Fibroblast of pulmonary artery (primary cell): ENCODE measurements around the gene CDK4.

ENCODE experiments used
- DNase-seq: peaks from one replicate; pipeline ENCODE4 v3.0.0-alpha.2; 2010; ENCODE audit warnings: low read depth
- H3K4me3 ChIP-seq: replicated peaks from 2 replicates; pipeline ENCODE4 v1.5.1; 2011; ENCODE audit warnings: low read depth, mild to moderate bottlenecking, control low read depth, low read length, moderate library complexity
- TF ChIP-seq, protein P1 (sequence below): IDR thresholded peaks from 2 replicates; pipeline ENCODE4 v1.5.1; 2011; ENCODE audit warnings: mild to moderate bottlenecking, control low read depth, low read length, inconsistent platforms; ENCODE audit errors: missing control alignments

Gene CDK4

DNA sequence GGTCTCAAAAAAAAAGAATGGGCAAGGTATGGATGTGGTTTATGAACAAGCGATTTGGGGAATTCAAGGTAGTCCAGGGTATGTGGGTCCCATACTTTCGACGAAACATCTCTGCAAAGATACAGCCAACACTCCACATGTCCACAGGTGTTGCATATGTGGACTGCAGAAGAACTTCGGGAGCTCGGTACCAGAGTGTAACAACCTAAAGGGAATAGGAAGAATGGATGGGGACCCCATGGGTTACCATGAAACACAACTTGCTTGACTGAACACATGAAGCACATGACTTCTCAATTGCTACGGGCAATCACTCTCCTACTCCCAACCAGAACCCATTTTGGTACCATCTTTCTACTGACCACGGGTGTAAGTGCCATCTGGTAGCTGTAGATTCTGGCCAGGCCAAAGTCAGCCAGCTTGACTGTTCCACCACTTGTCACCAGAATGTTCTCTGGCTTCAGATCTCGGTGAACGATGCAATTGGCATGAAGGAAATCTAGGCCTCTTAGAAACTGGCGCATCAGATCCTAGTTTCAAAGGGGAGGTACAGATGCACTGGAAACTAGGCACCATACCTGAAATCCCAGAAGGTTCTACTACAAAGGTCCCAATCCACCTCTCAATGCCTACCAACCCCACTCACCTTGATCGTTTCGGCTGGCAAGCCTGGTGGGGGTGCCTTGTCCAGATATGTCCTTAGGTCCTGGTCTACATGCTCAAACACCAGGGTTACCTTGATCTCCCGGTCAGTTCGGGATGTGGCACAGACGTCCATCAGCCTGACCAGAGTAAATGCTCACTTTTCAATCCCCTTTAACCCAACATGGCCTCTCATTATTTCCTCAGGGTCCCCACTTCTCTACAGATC lies 1.3 kb downstream of the CDK4 start:
- H3K4me3 ChIP-seq, result peak overlapping the region; percentile 92
- DNase-seq, result no peak
- TF ChIP-seq, protein P1, sequence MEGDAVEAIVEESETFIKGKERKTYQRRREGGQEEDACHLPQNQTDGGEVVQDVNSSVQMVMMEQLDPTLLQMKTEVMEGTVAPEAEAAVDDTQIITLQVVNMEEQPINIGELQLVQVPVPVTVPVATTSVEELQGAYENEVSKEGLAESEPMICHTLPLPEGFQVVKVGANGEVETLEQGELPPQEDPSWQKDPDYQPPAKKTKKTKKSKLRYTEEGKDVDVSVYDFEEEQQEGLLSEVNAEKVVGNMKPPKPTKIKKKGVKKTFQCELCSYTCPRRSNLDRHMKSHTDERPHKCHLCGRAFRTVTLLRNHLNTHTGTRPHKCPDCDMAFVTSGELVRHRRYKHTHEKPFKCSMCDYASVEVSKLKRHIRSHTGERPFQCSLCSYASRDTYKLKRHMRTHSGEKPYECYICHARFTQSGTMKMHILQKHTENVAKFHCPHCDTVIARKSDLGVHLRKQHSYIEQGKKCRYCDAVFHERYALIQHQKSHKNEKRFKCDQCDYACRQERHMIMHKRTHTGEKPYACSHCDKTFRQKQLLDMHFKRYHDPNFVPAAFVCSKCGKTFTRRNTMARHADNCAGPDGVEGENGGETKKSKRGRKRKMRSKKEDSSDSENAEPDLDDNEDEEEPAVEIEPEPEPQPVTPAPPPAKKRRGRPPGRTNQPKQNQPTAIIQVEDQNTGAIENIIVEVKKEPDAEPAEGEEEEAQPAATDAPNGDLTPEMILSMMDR, result no peak

GRCh38 chr12:57749061-57749460 lies 3.0 kb downstream of the CDK4 start:
- DNase-seq, result no peak
- no peak overlapping the region for H3K4me3 ChIP-seq
- TF ChIP-seq, protein P1, result no peak

DNA sequence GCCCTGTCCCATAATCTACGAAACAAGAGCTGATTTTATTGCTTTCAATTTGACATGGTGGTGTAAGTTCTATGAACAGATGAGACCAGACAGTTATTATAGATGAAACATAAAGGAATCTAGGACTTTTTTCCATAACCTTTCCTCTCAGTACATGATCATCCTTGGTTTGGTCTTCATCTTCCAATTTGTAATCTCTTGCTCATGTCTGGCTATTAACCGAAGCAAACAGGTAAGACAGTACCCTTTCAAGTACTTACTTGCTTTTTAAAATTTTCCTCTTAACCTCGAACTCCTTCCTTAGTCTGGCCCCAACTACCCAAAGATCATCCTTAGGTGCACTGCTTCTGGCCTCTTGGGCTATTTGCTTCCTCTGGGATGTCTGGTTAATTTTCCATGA lies 6.1 kb downstream of the CDK4 start:
- H3K4me3 ChIP-seq, result peak overlapping the region; percentile 99
- TF ChIP-seq, protein P1, result no peak
- DNase-seq, result no peak

- TF ChIP-seq, protein P1, result no peak
- no peak for DNase-seq
- H3K4me3 ChIP-seq, result peak overlapping the region; percentile 99
Measured at GRCh38 chr12:57745485-57745881, 6.6 kb downstream of the CDK4 start.

DNA sequence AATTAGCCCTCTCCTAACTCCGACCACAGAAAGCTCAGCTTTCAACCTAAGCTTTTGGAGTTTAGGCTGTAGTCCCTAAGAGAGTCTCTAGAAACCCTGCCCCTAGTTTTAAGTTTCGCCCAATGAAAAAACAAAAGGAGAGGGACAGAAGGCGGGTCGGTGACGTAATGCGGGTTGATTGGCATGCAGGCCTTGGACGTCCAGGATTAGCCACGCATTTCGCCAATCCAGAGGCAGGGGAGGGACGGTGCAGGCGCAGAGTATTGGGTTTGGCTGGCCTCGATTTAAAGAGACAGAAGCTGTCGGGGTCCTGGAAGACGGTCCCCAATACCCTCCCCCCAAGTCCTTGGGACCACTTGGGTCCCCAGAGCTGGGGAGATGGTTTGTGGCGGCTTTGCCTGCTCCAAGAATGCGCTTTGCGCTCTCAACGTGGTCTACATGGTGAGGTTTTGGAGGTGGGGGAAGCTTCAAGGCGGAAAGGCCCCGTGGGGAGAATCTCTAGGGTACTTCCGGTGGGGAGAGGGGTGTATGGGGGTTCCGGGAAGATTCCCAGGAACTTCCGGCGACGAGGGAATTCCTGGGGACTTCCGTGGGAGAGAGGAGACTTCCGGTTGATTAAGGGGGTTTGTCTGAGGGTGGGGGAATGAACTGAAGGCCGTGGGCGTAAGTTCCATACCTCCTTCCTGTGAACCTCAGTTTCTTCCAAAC lies 7.2 kb downstream of the CDK4 start, which contains the start of gene TSPAN31:
TSS of gene TSPAN31 (plus strand) at position 263 of the 708 bp plus-strand sequence. CDS start at position 379, 116 bp downstream.
- TF ChIP-seq, protein P1, result no peak
- peak; percentile 99 for DNase-seq
- peak within 1 kb of the TSS; percentile 99 for H3K4me3 ChIP-seq

DNA sequence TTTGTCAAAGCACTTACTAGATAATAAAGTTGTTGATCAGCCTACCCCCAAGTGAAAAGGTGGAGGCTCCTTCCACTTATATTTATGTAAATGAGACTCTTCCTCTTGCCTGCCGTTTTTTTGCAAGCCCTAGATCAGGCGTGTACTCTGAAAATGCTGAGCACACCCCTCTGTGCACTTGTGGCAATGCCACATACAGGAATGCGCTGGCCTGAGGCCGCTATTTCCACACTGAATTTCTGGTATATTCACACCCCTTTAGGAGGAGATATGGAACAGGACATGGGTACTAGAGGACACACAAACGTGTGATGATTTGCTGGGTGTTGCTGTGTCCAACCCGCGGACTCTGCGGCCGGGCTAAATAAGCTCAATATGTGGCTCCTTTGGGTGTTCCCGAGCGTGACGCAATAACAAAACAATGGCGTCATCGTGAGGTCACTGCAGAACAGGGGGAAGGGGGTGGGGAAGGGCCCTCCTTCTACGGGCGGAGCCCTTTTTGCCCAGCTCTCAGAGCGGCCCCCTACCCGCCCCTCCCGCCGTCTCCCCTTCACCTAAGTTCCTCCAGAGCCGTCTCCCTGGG lies 7.8 kb downstream of the CDK4 start:
- TF ChIP-seq, protein P1, result no peak
- peak; percentile 91 for DNase-seq
- H3K4me3 ChIP-seq, result peak overlapping the region; percentile 99
